ENCODE measurements around the gene MZB1. TPM values are rescaled to one million over a fixed set of nuclear protein-coding genes. Genes with fewer than 3 reads are reported as not detected.

MZB1 gene
- polyA plus RNA-seq, 1 donor from 2014 or later, result not detected

DNA sequence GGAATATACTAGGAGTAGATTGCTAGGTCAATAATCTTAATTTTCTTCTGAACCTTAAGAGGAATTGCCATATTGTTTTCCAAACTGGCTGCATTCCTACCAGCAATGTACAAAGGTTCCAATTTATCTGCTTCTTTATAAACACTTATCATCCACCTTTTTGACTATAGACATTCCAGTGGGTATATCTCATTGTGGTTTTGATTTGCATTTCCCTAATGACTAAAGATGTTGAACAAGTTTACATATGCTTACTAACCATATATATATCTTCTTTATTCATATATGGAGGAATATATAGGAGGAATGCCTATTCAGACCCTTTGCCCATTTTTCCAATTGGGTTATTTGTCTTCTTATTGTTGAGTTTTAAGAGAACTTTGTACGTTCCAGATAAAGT, 42.0 kb upstream of the MZB1 start:
- no peaks in the 10 kb centered on the region for H3F3A ChIP-seq (ENCODE audit: insufficient read depth, low read length, poor library complexity, severe bottlenecking)
- H3K4me3 ChIP-seq (ENCODE audit: low read length), result no peak overlapping the region
- no peaks in the 10 kb centered on the region for H3K9me2 ChIP-seq (ENCODE audit: insufficient read depth, low read length)
- H3K27ac ChIP-seq (ENCODE audit: low read length), result no peak overlapping the region
- no peak overlapping the region for H3K9ac ChIP-seq (ENCODE audit: low read length)
- no peaks in the 10 kb centered on the region for H4K20me1 ChIP-seq (ENCODE audit: insufficient read depth)
- H2AFZ ChIP-seq (ENCODE audit: low read depth, low read length), result no peak overlapping the region
- no peaks in the 10 kb centered on the region for H3K79me2 ChIP-seq (replicated peaks; ENCODE audit: insufficient read depth, low read length)
- peaks cover 4% of the 10 kb centered on the region for H3K36me3 ChIP-seq (ENCODE audit: insufficient read depth, low read length)
- H3K9me3 ChIP-seq (ENCODE audit: low read length), result no peaks in the 10 kb centered on the region
- no peak overlapping the region for H3K4me2 ChIP-seq (ENCODE audit: low read length)
- TF ChIP-seq SMC3 (conservative IDR thresholded peaks at IDR 0.05; ENCODE audit: poor library complexity) (no peak), POLR2AphosphoS5 (IDR thresholded peaks at IDR 0.05) (no peak), MXI1 (conservative IDR thresholded peaks at IDR 0.05; ENCODE audit: poor library complexity, severe bottlenecking) (no peak), EP300 (conservative IDR thresholded peaks at IDR 0.05; ENCODE audit: poor library complexity, severe bottlenecking) (no peak)
- TF ChIP-seq, protein P1, sequence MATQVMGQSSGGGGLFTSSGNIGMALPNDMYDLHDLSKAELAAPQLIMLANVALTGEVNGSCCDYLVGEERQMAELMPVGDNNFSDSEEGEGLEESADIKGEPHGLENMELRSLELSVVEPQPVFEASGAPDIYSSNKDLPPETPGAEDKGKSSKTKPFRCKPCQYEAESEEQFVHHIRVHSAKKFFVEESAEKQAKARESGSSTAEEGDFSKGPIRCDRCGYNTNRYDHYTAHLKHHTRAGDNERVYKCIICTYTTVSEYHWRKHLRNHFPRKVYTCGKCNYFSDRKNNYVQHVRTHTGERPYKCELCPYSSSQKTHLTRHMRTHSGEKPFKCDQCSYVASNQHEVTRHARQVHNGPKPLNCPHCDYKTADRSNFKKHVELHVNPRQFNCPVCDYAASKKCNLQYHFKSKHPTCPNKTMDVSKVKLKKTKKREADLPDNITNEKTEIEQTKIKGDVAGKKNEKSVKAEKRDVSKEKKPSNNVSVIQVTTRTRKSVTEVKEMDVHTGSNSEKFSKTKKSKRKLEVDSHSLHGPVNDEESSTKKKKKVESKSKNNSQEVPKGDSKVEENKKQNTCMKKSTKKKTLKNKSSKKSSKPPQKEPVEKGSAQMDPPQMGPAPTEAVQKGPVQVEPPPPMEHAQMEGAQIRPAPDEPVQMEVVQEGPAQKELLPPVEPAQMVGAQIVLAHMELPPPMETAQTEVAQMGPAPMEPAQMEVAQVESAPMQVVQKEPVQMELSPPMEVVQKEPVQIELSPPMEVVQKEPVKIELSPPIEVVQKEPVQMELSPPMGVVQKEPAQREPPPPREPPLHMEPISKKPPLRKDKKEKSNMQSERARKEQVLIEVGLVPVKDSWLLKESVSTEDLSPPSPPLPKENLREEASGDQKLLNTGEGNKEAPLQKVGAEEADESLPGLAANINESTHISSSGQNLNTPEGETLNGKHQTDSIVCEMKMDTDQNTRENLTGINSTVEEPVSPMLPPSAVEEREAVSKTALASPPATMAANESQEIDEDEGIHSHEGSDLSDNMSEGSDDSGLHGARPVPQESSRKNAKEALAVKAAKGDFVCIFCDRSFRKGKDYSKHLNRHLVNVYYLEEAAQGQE (IDR thresholded peaks at IDR 0.05; ENCODE audit: borderline replicate concordance), result no peak
- no peaks in the 10 kb centered on the region for H3K27me3 ChIP-seq (ENCODE audit: insufficient read depth, low read depth, low read length)

DNA sequence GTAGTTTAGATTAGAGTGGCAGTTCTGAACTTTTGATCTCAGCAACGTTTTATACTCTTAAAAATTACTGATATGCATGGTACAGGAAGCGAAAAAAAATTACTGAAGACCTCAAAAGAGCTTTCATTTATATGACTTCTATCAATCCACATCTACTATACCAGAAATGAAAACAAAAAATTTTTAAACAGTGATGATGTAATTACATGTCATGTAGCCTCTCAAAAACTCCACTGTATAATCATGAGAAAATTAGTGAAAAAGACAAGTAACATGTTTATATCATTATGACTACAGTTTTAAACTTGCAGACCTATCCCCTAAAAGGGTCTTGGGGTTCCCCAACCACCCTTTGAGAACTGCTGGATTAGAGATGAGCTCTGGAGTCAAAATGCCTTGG, 40.3 kb upstream of the MZB1 start:
- no peaks in the 10 kb centered on the region for H3K9me2 ChIP-seq (ENCODE audit: insufficient read depth, low read length)
- no peaks in the 10 kb centered on the region for H4K20me1 ChIP-seq (ENCODE audit: insufficient read depth)
- no peaks in the 10 kb centered on the region for H3K79me2 ChIP-seq (replicated peaks; ENCODE audit: insufficient read depth, low read length)
- no peaks in the 10 kb centered on the region for H3K9me3 ChIP-seq (ENCODE audit: low read length)
- no peak overlapping the region for H3K9ac ChIP-seq (ENCODE audit: low read length)
- no peak overlapping the region for H3K4me3 ChIP-seq (ENCODE audit: low read length)
- no peak overlapping the region for H2AFZ ChIP-seq (ENCODE audit: low read depth, low read length)
- TF ChIP-seq RAD21 (conservative IDR thresholded peaks at IDR 0.05) (no peak), EP300 (conservative IDR thresholded peaks at IDR 0.05; ENCODE audit: poor library complexity, severe bottlenecking) (no peak)
- H3F3A ChIP-seq (ENCODE audit: insufficient read depth, low read length, poor library complexity, severe bottlenecking), result no peaks in the 10 kb centered on the region
- H3K36me3 ChIP-seq (ENCODE audit: insufficient read depth, low read length), result peaks cover 4% of the 10 kb centered on the region
- no peak overlapping the region for H3K4me2 ChIP-seq (ENCODE audit: low read length)
- no peaks in the 10 kb centered on the region for H3K27me3 ChIP-seq (ENCODE audit: insufficient read depth, low read depth, low read length)
- no peak overlapping the region for H3K27ac ChIP-seq (ENCODE audit: low read length)

DNA sequence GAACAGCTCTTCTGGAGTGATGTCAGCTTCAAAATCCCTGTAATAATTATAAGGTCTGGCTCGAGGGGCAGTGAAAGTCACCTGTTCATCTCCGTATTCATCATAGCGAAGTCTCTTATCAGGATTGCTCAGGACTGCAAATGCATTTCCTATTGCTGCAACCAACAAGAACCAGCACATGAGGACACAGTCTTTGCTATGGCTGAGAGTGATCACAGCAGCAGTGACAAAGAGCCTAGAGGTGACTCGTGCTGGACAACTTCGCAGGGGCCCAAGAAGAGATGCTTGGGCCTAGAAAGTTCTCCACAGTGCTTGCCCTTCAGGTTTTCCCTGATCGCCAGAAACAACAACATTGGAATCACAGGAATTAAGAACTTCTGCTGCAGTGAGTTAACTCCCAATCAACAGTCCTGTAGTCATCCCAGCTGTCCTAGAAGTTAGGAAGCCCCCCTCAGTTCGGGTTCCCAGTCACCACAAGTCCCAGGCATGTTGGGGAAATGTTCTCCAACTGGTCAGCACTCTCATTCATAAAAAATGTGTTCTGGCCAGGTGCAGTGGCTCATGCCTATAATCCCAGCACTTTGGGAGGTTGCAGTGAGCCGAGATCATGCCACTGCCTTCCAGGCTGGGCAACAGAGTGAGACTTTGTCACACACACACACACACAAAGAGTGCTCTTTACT, 36.6 kb upstream of the MZB1 start:
- H3K36me3 ChIP-seq (ENCODE audit: insufficient read depth, low read length), result no peaks in the 10 kb centered on the region
- no peaks in the 10 kb centered on the region for H3K9me3 ChIP-seq (ENCODE audit: low read length)
- no peak overlapping the region for H2AFZ ChIP-seq (ENCODE audit: low read depth, low read length)
- H3F3A ChIP-seq (ENCODE audit: insufficient read depth, low read length, poor library complexity, severe bottlenecking), result no peaks in the 10 kb centered on the region
- H3K27ac ChIP-seq (ENCODE audit: low read length), result no peak overlapping the region
- H4K20me1 ChIP-seq (ENCODE audit: insufficient read depth), result no peaks in the 10 kb centered on the region
- H3K79me2 ChIP-seq (replicated peaks; ENCODE audit: insufficient read depth, low read length), result no peaks in the 10 kb centered on the region
- TF ChIP-seq RAD21 (conservative IDR thresholded peaks at IDR 0.05) (no peak), EZH2 (IDR thresholded peaks at IDR 0.05; ENCODE audit: borderline replicate concordance, insufficient read depth, low read length, poor library complexity, severe bottlenecking) (no peak), TAF1 (IDR thresholded peaks at IDR 0.05; ENCODE audit: low read depth) (no peak), EP300 (conservative IDR thresholded peaks at IDR 0.05; ENCODE audit: poor library complexity, severe bottlenecking) (no peak), POLR2AphosphoS5 (IDR thresholded peaks at IDR 0.05) (no peak), SMC3 (conservative IDR thresholded peaks at IDR 0.05; ENCODE audit: poor library complexity) (no peak), MXI1 (conservative IDR thresholded peaks at IDR 0.05; ENCODE audit: poor library complexity, severe bottlenecking) (no peak)
- TF ChIP-seq, protein P1 (IDR thresholded peaks at IDR 0.05; ENCODE audit: borderline replicate concordance), result no peak
- TF ChIP-seq, protein P2, sequence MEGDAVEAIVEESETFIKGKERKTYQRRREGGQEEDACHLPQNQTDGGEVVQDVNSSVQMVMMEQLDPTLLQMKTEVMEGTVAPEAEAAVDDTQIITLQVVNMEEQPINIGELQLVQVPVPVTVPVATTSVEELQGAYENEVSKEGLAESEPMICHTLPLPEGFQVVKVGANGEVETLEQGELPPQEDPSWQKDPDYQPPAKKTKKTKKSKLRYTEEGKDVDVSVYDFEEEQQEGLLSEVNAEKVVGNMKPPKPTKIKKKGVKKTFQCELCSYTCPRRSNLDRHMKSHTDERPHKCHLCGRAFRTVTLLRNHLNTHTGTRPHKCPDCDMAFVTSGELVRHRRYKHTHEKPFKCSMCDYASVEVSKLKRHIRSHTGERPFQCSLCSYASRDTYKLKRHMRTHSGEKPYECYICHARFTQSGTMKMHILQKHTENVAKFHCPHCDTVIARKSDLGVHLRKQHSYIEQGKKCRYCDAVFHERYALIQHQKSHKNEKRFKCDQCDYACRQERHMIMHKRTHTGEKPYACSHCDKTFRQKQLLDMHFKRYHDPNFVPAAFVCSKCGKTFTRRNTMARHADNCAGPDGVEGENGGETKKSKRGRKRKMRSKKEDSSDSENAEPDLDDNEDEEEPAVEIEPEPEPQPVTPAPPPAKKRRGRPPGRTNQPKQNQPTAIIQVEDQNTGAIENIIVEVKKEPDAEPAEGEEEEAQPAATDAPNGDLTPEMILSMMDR (IDR thresholded peaks at IDR 0.05; ENCODE audit: poor library complexity, severe bottlenecking), result no peak
- H3K4me2 ChIP-seq (ENCODE audit: low read length), result no peak overlapping the region
- H3K9ac ChIP-seq (ENCODE audit: low read length), result no peak overlapping the region
- H3K9me2 ChIP-seq (ENCODE audit: insufficient read depth, low read length), result no peaks in the 10 kb centered on the region
- H3K27me3 ChIP-seq (ENCODE audit: insufficient read depth, low read depth, low read length), result no peaks in the 10 kb centered on the region
- H3K4me3 ChIP-seq (ENCODE audit: low read length), result no peak overlapping the region

Data from neural cell (in vitro differentiated cells).